SH-SY5Y (cell line): ENCODE data around the gene LRRC8C.

Experiments
- GATA2 ChIP-seq: IDR thresholded peaks from 2 replicates; pipeline ENCODE4 v1.6.1; 2011; ENCODE audit warnings: mild to moderate bottlenecking, low read depth, low read length
- GATA3 ChIP-seq: IDR thresholded peaks from 2 replicates; pipeline ENCODE4 v1.6.1; 2011; ENCODE audit warnings: low read depth, mild to moderate bottlenecking, low read length, moderate library complexity

DNA sequence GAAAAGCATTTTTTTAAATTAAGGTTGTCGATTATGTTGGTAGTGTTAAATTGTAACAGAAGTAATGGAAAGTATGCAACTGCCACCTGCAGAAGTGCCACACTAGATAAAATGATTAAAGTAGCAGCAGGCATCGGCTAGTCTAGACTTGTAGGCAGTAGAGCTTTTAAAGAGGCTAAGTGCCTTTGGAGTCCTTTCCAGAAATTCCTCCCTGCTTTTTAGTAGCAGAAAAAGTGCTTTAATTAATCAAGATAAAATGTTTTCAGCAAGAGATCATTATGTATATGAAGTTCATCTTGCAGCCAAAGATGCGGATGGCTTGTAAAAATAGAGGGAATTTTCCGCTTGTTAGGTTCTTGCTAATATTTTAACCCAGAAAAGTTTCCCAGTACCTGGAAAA is 100.8 kb downstream of the LRRC8C start:
- TF ChIP-seq GATA2 (no peak), GATA3 (no peak)
